GM10248 (cell line): ENCODE data around the gene MSANTD7.
A peak's percentile ranks its signal among the peaks of the same experiment; 100 is the strongest.

Experiments
- CTCF ChIA-PET: fragments of 300-600 bp; sonication (Branson Sonifier 250); formaldehyde crosslinking; extraction: SDS; loops from one replicate; lab custom pipeline; 2021; ENCODE audit warnings: antibody characterized with exemption; lab: Yijun Ruan, JAX
- POLR2A ChIA-PET: fragments of 350-650 bp; sonication (Branson Sonifier 250); formaldehyde crosslinking; extraction: SDS; loops from one replicate; lab custom pipeline; 2020; ENCODE audit warnings: antibody characterized with exemption; lab: Yijun Ruan, JAX
- DNase-seq: peaks from one replicate; pipeline ENCODE4 v3.0.0; 2012; ENCODE audit errors: extremely low spot score
- CTCF ChIP-seq: IDR thresholded peaks from 2 replicates; pipeline ENCODE4 v1.5.1; 2012; ENCODE audit warnings: mild to moderate bottlenecking, low read depth; ENCODE audit errors: extremely low read depth, missing control alignments, control extremely low read depth

Gene MSANTD7

GRCh38 chr10:14878266-14879123 is 40.4 kb downstream of the MSANTD7 start, which contains the start of gene SUV39H2:
Gene SUV39H2, plus strand, starts transcription at chr10:14878866. Its CDS starts 23 bp downstream, at chr10:14878889.
- peak; percentile 12 for TF ChIP-seq CTCF
- peak; percentile 100 for DNase-seq
- POLR2A ChIA-PET, result interaction anchor here (1.0 to 1.7 kb wide), 3 partner anchors 40 to 81 kb away, joined by 4 to 7 read pairs (median 4); partner anchors contain the start of genes CDNF, DCLRE1C, HSPA14 and MEIG1
- CTCF ChIA-PET, result interaction anchor here (1.0 to 2.9 kb wide), 16 partner anchors 8 to 269 kb away, joined by 3 to 11 read pairs (median 4); partner anchors contain the start of genes CDNF, DCLRE1C, HSPA14 and MSANTD7

- TF ChIP-seq CTCF, result no peak
- ChIA-PET CTCF (interaction anchor here (1.0 to 2.9 kb wide), 12 partner anchors 8 to 342 kb away, joined by 3 to 11 read pairs (median 4); partner anchors contain the start of genes CDNF, HSPA14 and MSANTD7), POLR2A (interaction anchor here (1.7 kb wide), 1 partner anchor 41 kb away, joined by 7 read pairs; the partner anchor contains the start of genes CDNF, HSPA14 and MSANTD7)
- no peak for DNase-seq
These were observed 41.2 kb downstream of the MSANTD7 start for GRCh38 chr10:14879124-14879927.

GRCh38 chr10:14879928-14880193 is 41.8 kb downstream of the MSANTD7 start:
- no peak for TF ChIP-seq CTCF
- ChIA-PET CTCF (interaction anchor here (1.3 to 2.9 kb wide), 4 partner anchors 9 to 343 kb away, joined by 3 to 11 read pairs (median 3); no protein-coding TSS in a partner anchor), POLR2A (no interaction called here)
- no peak for DNase-seq

GRCh38 chr10:14880229-14880628 is 42.1 kb downstream of the MSANTD7 start:
- ChIA-PET CTCF (interaction anchor here (1.3 to 2.9 kb wide), 4 partner anchors 9 to 343 kb away, joined by 3 to 11 read pairs (median 3); no protein-coding TSS in a partner anchor), POLR2A (no interaction called here)
- TF ChIP-seq CTCF, result no peak
- DNase-seq, result no peak

- DNase-seq, result no peak
- ChIA-PET POLR2A (no interaction called here), CTCF (no interaction called here)
- no peak for TF ChIP-seq CTCF
These were observed 46.0 kb downstream of the MSANTD7 start for GRCh38 chr10:14884082-14884481.
